Lung (tissue), 12 donors: ENCODE measurements around the gene BCO1. TPM values are rescaled to one million over a fixed set of nuclear protein-coding genes. Genes with fewer than 3 reads are reported as not detected.

Source experiments
- ATAC-seq: fragments of 200-7000 bp; cut with Tn5 transposase; one replicate; pipeline ENCODE4 v1.9.1; 2020; ENCODE audit warnings: moderate number of reproducible peaks; ENCODE audit not compliant: insufficient read depth, low FRiP score
- DNase-seq, 3 donors: peaks; one replicate each; pipeline ENCODE4 v3.0.0-alpha.2; 2013 to 2017
- H3K27ac ChIP-seq, 2 donors: one replicate each; pipeline ENCODE4 v1.5.1; 2013; ENCODE audit warnings: mild to moderate bottlenecking in 2 of 2, moderate library complexity in 2 of 2, control low read depth in 1 of 2, inconsistent platforms in 1 of 2, low read depth in 1 of 2, low read length in 1 of 2
- H3K27me3 ChIP-seq, 3 donors: one replicate each; pipeline ENCODE4 v1.5.1; 2013; ENCODE audit warnings: low read length in 2 of 3; ENCODE audit not compliant: control insufficient read depth in 3 of 3, insufficient read depth in 3 of 3
- H3K36me3 ChIP-seq, 4 donors: one replicate each; pipeline ENCODE4 v1.5.1; 2013; ENCODE audit warnings: low read length in 4 of 4, mild to moderate bottlenecking in 1 of 4, moderate library complexity in 1 of 4; ENCODE audit not compliant: control insufficient read depth in 4 of 4, insufficient read depth in 4 of 4
- H3K4me1 ChIP-seq, 5 donors: one replicate each; pipeline ENCODE4 v1.5.1; 2013; ENCODE audit warnings: low read length in 5 of 5, mild to moderate bottlenecking in 2 of 5, moderate library complexity in 1 of 5; ENCODE audit not compliant: control insufficient read depth in 5 of 5, insufficient read depth in 5 of 5
- H3K4me3 ChIP-seq: one replicate; pipeline ENCODE4 v1.5.1; 2013; ENCODE audit warnings: mild to moderate bottlenecking, control low read depth, moderate library complexity
- H3K9ac ChIP-seq, 2 donors: one replicate each; pipeline ENCODE4 v1.5.1; 2013; ENCODE audit warnings: low read length in 2 of 2, control low read depth in 1 of 2; ENCODE audit not compliant: insufficient read depth in 1 of 2
- H3K9me3 ChIP-seq, 4 donors: one replicate each; pipeline ENCODE4 v1.5.1; 2013; ENCODE audit warnings: low read length in 3 of 4, mild to moderate bottlenecking in 1 of 4, moderate library complexity in 1 of 4; ENCODE audit not compliant: control insufficient read depth in 4 of 4, insufficient read depth in 3 of 4
- CTCF ChIP-seq: IDR thresholded peaks from 2 replicates; pipeline ENCODE4 v1.5.1; 2012; ENCODE audit warnings: mild to moderate bottlenecking; ENCODE audit errors: control extremely low read depth, extremely low read depth
- WGBS, 2 donors: extraction: QIAGEN DNeasy Blood & Tissue Kit; methylation state at CpG; one replicate each; pipeline ENCODE4 v1.1.7; 2013; 5-methylcytosine and 5-hydroxymethylcytosine counted together
- polyA plus RNA-seq, 2 donors: library from polyadenylated mRNA; stranded (reverse); fragments of 200-250 nt; gene quantifications; one replicate each; pipeline ENCODE4 v1.2.1, GENCODE V29; 2013
- total RNA-seq, 2 donors: library from RNA; depleted of rRNA in 1 of 2; stranded (reverse); fragments of >200 nt in 1 of 2; gene quantifications; one replicate each; pipeline ENCODE4 v1.2.1, GENCODE V29; 2014 to 2021
- donor health status: control.
- donor health status: control.
- donor health status: Bipolar disorder and iron deficiency.
- donor health status: healthy.
- donor health status: DM: yes; HTN: yes; CAD: no.

BCO1 gene
- total and polyA plus RNA-seq, 4 donors = 0.06 to 0.77 (median 0.23) TPM

GRCh38 chr16:81284995-81285600 is 46.6 kb downstream of the BCO1 start:
- Histone ChIP-seq H3K4me1 (peaks cover 0 to 5% (median 0%) of the 10 kb centered on the region in 5 donors), H3K9me3 (no peaks in the 10 kb centered on the region), H3K4me3 (no peak overlapping the region), H3K9ac (no peak overlapping the region), H3K27me3 (no peaks in the 10 kb centered on the region), H3K27ac (no peak overlapping the region), H3K36me3 (no peaks in the 10 kb centered on the region)
- WGBS, 2 donors = 77 to 84% methylated on average over 8 of the region's 8 CpGs
- DNase-seq (no peak), ATAC-seq (no peak)
- no peak for TF ChIP-seq CTCF

- no peak for DNase-seq
- Histone ChIP-seq H3K9ac (no peak overlapping the region), H3K27me3 (no peaks in the 10 kb centered on the region), H3K4me1 (peaks cover 0 to 5% (median 0%) of the 10 kb centered on the region in 5 donors), H3K4me3 (no peak overlapping the region), H3K27ac (no peak overlapping the region), H3K9me3 (no peaks in the 10 kb centered on the region), H3K36me3 (no peaks in the 10 kb centered on the region)
- TF ChIP-seq CTCF = no peak
- 94 to 95% methylated on average over 1 of the region's 1 CpG for WGBS, 2 donors
- no peak for ATAC-seq
Measured at GRCh38 chr16:81286190-81286589, 47.7 kb downstream of the BCO1 start.

GRCh38 chr16:81291117-81291516 is 52.6 kb downstream of the BCO1 start:
- Histone ChIP-seq H3K9ac (no peak overlapping the region), H3K27me3 (no peaks in the 10 kb centered on the region), H3K4me3 (no peak overlapping the region), H3K4me1 (no peaks in the 10 kb centered on the region), H3K9me3 (no peaks in the 10 kb centered on the region), H3K36me3 (no peaks in the 10 kb centered on the region), H3K27ac (no peak overlapping the region)
- no peak for ATAC-seq
- DNase-seq = no peak
- 90 to 96% methylated on average over 9 of the region's 9 CpGs for WGBS, 2 donors
- no peak for TF ChIP-seq CTCF

GRCh38 chr16:81292936-81293335 is 54.4 kb downstream of the BCO1 start:
- Histone ChIP-seq H3K27ac (no peak overlapping the region), H3K36me3 (no peaks in the 10 kb centered on the region), H3K9ac (no peak overlapping the region), H3K9me3 (no peaks in the 10 kb centered on the region), H3K27me3 (no peaks in the 10 kb centered on the region), H3K4me3 (no peak overlapping the region), H3K4me1 (no peaks in the 10 kb centered on the region)
- ATAC-seq (no peak), DNase-seq (no peak)
- whole genome bisulfite sequencing, 2 donors = 87 to 92% methylated on average over 5 of the region's 5 CpGs
- no peak for TF ChIP-seq CTCF
